Mesothelial cell of epicardium (in vitro differentiated cells): ENCODE measurements around the gene MARS2. TPM values are rescaled to one million over a fixed set of nuclear protein-coding genes. Genes with fewer than 3 reads are reported as not detected.
"Not testable (repeated sequence)": the region's sequence is repeated elsewhere in the genome, so short reads cannot be mapped to it uniquely, and the experiment has no call there.

Source experiments
- DNase-seq, 2 experiments: peaks; one replicate each; pipeline ENCODE4 v3.0.0; 2021; ENCODE audit warnings: low spot score in 2 of 2; ENCODE audit not compliant: unreplicated experiment in 2 of 2
- H3K27ac Mint-ChIP-seq: 2 replicates; pipeline ENCODE4 v1.8.0; 2021; ENCODE audit warnings: mixed read lengths
- H3K27me3 Mint-ChIP-seq: 2 replicates; pipeline ENCODE4 v1.8.0; 2021; ENCODE audit warnings: low read depth, mixed read lengths
- H3K36me3 Mint-ChIP-seq: 2 replicates; pipeline ENCODE4 v1.8.0; 2021; ENCODE audit warnings: mixed read lengths
- H3K4me1 Mint-ChIP-seq: 2 replicates; pipeline ENCODE4 v1.8.0; 2021; ENCODE audit warnings: mixed read lengths
- H3K4me3 Mint-ChIP-seq: 2 replicates; pipeline ENCODE4 v1.8.0; 2021; ENCODE audit warnings: mild to moderate bottlenecking, moderate library complexity, mixed read lengths
- H3K9me3 Mint-ChIP-seq: 2 replicates; pipeline ENCODE4 v1.8.0; 2021; ENCODE audit warnings: mixed read lengths
- CTCF ChIP-seq: fragments of 200-600 bp; sonication (generic); IDR thresholded peaks from one replicate; pipeline ENCODE4 v1.5.0; 2021; ENCODE audit warnings: antibody characterized with exemption; ENCODE audit not compliant: unreplicated experiment
- total RNA-seq: library from RNA; stranded (reverse); gene quantifications from 3 replicates; pipeline ENCODE4 v1.2.1, GENCODE V29; 2021

Gene MARS2
- total RNA-seq, 1 donor from 2014 or later = 4.6 TPM

GRCh38 chr2:197708331-197708730 lies 3.2 kb downstream of the MARS2 start:
- no peak overlapping the region for H3K27ac Mint-ChIP-seq
- peak overlapping the region; percentile 42 for H3K4me3 Mint-ChIP-seq
- H3K4me1 Mint-ChIP-seq = peaks cover 30% of the 10 kb centered on the region
- no peak for TF ChIP-seq CTCF
- no peaks in the 10 kb centered on the region for H3K27me3 Mint-ChIP-seq
- H3K9me3 Mint-ChIP-seq = no peaks in the 10 kb centered on the region
- no peaks in the 10 kb centered on the region for H3K36me3 Mint-ChIP-seq
- DNase-seq = no peak

- not testable (repeated sequence) for H3K36me3 Mint-ChIP-seq, H3K9me3 Mint-ChIP-seq, DNase-seq, H3K27ac Mint-ChIP-seq, H3K27me3 Mint-ChIP-seq, H3K4me3 Mint-ChIP-seq
- peaks cover 30% of the 10 kb centered on the region for H3K4me1 Mint-ChIP-seq
These were observed 4.0 kb downstream of the MARS2 start for GRCh38 chr2:197709140-197709539.

- no peak for TF ChIP-seq CTCF
- DNase-seq = no peak
- H3K4me1 Mint-ChIP-seq = peaks cover 26% of the 10 kb centered on the region
- H3K27ac Mint-ChIP-seq = no peak overlapping the region
- H3K27me3 Mint-ChIP-seq = no peaks in the 10 kb centered on the region
- no peak overlapping the region for H3K4me3 Mint-ChIP-seq
- H3K9me3 Mint-ChIP-seq = no peaks in the 10 kb centered on the region
- H3K36me3 Mint-ChIP-seq = no peaks in the 10 kb centered on the region
These were observed 5.4 kb downstream of the MARS2 start for GRCh38 chr2:197710424-197711042.

- no peak for TF ChIP-seq CTCF
- Mint-ChIP-seq H3K27ac (no peak overlapping the region), H3K4me3 (no peak overlapping the region), H3K4me1 (peaks cover 18% of the 10 kb centered on the region), H3K9me3 (no peaks in the 10 kb centered on the region), H3K36me3 (no peaks in the 10 kb centered on the region), H3K27me3 (no peaks in the 10 kb centered on the region)
- DNase-seq = no peak
These were observed 6.4 kb downstream of the MARS2 start for GRCh38 chr2:197711578-197711977.

- TF ChIP-seq CTCF = no peak
- DNase-seq = no peak
- peaks cover 7% of the 10 kb centered on the region for H3K4me1 Mint-ChIP-seq
- H3K27ac Mint-ChIP-seq = no peak overlapping the region
- no peaks in the 10 kb centered on the region for H3K27me3 Mint-ChIP-seq
- no peaks in the 10 kb centered on the region for H3K9me3 Mint-ChIP-seq
- H3K36me3 Mint-ChIP-seq = no peaks in the 10 kb centered on the region
- no peak overlapping the region for H3K4me3 Mint-ChIP-seq
These were observed 8.1 kb downstream of the MARS2 start for GRCh38 chr2:197713271-197713670.

- Mint-ChIP-seq H3K27ac (no peak overlapping the region), H3K9me3 (no peaks in the 10 kb centered on the region)
These were observed 12.7 kb downstream of the MARS2 start for GRCh38 chr2:197717863-197718262.

More at GRCh38 chr2:197717863-197718262, 12.7 kb downstream of the MARS2 start:
- Mint-ChIP-seq H3K4me1 (no peaks in the 10 kb centered on the region), H3K36me3 (no peaks in the 10 kb centered on the region), H3K4me3 (no peak overlapping the region), H3K27me3 (no peaks in the 10 kb centered on the region)
- no peak for DNase-seq
- TF ChIP-seq CTCF = no peak
